ENCODE data around the gene NTRK2. TPM values are rescaled to one million over a fixed set of nuclear protein-coding genes. Genes with fewer than 3 reads are reported as not detected.

Gene NTRK2
- total RNA-seq, 6 experiments from 2014 or later, result 0.18 to 0.49 (median 0.30) TPM

DNA sequence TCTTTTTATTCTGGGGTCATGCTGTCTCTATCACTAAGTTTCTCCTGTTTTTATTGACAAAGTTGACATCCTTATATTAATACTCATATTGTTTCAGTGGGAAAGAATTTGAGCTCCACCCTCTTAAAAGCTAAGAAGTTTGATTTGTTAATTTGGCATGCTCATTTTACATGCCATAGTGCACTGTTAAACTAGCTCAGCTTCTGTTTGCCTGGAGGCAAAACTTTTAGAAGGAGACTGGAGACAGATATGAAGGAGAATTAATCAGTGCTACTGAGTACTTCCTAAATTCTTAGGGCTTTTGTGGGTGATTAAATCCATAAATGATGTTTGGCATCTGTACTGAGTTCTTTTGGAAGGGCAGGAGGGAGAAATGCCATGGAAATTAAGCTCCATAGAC, 138.9 kb downstream of the NTRK2 start:
- intact Hi-C loops (cut with DNase I), result no loop called here

DNA sequence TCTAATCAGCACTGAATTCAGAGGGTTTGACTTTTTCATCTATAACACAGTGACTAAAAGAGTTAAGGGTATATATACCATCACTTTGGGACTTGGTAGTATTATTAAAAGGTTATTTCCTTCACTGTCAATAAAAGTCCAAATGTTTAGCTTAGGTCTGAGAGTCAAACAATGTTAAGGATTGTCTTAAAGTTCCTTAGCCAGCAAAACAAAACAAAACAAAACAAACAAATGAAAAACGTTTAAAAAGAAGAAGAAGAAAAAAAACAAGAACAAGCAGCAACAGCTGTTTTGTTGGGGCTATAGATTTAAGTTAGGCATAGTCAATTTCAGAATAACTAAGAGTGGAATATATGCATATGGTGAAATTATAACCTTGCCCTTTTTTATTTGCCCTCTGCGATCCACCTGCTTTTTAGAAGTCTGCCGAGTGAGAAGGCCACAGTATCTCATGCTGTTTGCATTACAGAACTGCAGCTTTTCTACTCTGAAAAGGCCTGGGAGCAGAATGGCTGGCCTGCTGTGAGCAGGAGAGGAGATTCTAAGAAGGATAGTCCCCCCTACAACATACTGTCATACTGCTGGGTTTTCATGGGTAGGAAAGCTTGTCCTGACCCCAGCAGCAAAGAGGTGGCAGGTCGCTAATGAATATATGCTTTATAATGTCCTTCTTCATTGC, 141.7 kb downstream of the NTRK2 start:
- TF ChIP-seq, protein P1, sequence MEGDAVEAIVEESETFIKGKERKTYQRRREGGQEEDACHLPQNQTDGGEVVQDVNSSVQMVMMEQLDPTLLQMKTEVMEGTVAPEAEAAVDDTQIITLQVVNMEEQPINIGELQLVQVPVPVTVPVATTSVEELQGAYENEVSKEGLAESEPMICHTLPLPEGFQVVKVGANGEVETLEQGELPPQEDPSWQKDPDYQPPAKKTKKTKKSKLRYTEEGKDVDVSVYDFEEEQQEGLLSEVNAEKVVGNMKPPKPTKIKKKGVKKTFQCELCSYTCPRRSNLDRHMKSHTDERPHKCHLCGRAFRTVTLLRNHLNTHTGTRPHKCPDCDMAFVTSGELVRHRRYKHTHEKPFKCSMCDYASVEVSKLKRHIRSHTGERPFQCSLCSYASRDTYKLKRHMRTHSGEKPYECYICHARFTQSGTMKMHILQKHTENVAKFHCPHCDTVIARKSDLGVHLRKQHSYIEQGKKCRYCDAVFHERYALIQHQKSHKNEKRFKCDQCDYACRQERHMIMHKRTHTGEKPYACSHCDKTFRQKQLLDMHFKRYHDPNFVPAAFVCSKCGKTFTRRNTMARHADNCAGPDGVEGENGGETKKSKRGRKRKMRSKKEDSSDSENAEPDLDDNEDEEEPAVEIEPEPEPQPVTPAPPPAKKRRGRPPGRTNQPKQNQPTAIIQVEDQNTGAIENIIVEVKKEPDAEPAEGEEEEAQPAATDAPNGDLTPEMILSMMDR (IDR thresholded peaks at IDR 0.05), result no peak
- no peak for TF ChIP-seq POLR2A (IDR thresholded peaks at IDR 0.05)
- no peak overlapping the region for H3K27ac ChIP-seq
- ATAC-seq, result no peak
- no peaks in the 10 kb centered on the region for H3K9me3 ChIP-seq
- 33% methylated on average over 4 of the region's 4 CpGs for WGBS (ENCODE audit: insufficient coverage, low coverage, low lambda C conversion rate, missing lambda C conversion rate)
- DNase-seq, result no peak
- H3K4me1 ChIP-seq, result no peaks in the 10 kb centered on the region
- no peak overlapping the region for H3K4me3 ChIP-seq
- intact Hi-C loops (cut with DNase I), result no loop called here
- H3K36me3 ChIP-seq, result no peaks in the 10 kb centered on the region
- no peaks in the 10 kb centered on the region for H3K27me3 ChIP-seq

More for the DNA sequence above, 138.9 kb downstream of the NTRK2 start:
- Histone ChIP-seq H3K4me3 (no peak overlapping the region), H3K9me3 (no peaks in the 10 kb centered on the region), H3K27me3 (no peaks in the 10 kb centered on the region), H3K36me3 (no peaks in the 10 kb centered on the region), H3K4me1 (no peaks in the 10 kb centered on the region), H3K27ac (no peak overlapping the region)
- no peak for ATAC-seq
- DNase-seq, result no peak
- TF ChIP-seq, protein P1 (IDR thresholded peaks at IDR 0.05), result no peak
- no peak for TF ChIP-seq POLR2A (IDR thresholded peaks at IDR 0.05)

DNA sequence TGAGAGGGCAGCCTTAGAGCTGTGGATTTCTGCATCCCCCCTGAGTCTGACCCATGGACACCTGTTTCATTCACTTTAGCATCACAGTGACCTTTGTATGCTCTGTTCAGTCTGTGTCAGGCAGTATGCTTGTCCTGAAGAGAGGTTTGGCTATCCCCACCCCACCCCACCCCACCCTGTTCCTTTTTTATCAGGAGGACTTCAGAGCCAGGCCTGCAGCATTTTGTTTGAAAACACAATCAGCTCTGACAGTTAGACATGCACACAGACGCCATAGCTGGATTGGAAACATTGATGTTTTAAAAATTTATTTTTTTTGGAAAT, 142.2 kb downstream of the NTRK2 start:
- DNase-seq (no peak), ATAC-seq (no peak)
- TF ChIP-seq, protein P1 (IDR thresholded peaks at IDR 0.05), result no peak
- no peak for TF ChIP-seq POLR2A (IDR thresholded peaks at IDR 0.05)
- intact Hi-C loops (cut with DNase I), result no loop called here
- no peaks in the 10 kb centered on the region for H3K36me3 ChIP-seq
- no peak overlapping the region for H3K27ac ChIP-seq
- H3K9me3 ChIP-seq, result no peaks in the 10 kb centered on the region
- no peaks in the 10 kb centered on the region for H3K4me1 ChIP-seq
- H3K4me3 ChIP-seq, result no peak overlapping the region
- 64% methylated on average over 1 of the region's 1 CpG for WGBS (ENCODE audit: insufficient coverage, low coverage, low lambda C conversion rate, missing lambda C conversion rate)
- no peaks in the 10 kb centered on the region for H3K27me3 ChIP-seq

DNA sequence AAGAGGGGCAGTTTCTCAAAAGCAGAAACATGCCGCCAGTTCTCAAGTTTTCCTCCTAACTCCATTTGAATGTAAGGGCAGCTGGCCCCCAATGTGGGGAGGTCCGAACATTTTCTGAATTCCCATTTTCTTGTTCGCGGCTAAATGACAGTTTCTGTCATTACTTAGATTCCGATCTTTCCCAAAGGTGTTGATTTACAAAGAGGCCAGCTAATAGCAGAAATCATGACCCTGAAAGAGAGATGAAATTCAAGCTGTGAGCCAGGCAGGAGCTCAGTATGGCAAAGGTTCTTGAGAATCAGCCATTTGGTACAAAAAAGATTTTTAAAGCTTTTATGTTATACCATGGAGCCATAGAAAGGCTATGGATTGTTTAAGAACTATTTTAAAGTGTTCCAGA, 142.8 kb downstream of the NTRK2 start:
- ATAC-seq, result no peak
- TF ChIP-seq, protein P1 (IDR thresholded peaks at IDR 0.05), result no peak
- no peak for TF ChIP-seq POLR2A (IDR thresholded peaks at IDR 0.05)
- H3K27ac ChIP-seq, result no peak overlapping the region
- DNase-seq, result no peak
- no peaks in the 10 kb centered on the region for H3K4me1 ChIP-seq
- no peaks in the 10 kb centered on the region for H3K36me3 ChIP-seq
- H3K27me3 ChIP-seq, result no peaks in the 10 kb centered on the region
- WGBS (ENCODE audit: insufficient coverage, low coverage, low lambda C conversion rate, missing lambda C conversion rate), result 64% methylated on average over 5 of the region's 5 CpGs
- intact Hi-C loops (cut with DNase I), result no loop called here
- no peaks in the 10 kb centered on the region for H3K9me3 ChIP-seq
- no peak overlapping the region for H3K4me3 ChIP-seq

DNA sequence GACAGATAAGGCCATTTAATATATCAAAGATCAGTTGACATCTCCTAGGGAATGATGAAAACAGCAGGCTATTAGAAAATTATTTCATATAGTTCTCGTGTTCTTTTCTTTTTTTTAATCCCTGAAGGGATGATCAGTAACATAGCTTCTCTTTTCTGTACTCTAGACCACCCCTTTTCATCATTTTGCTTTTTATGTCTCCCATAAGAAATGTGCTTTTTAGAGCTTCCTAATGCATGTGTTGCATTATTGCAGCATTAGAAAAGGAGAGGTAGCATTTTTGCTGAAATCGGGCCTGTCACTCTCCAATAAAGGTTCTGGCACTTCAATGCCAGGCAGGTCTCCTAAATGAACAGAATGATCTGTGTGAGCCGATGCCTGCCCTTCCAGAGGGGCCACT, 143.3 kb downstream of the NTRK2 start:
- WGBS (ENCODE audit: insufficient coverage, low coverage, low lambda C conversion rate, missing lambda C conversion rate), result 48% methylated on average over 3 of the region's 3 CpGs
- Histone ChIP-seq H3K36me3 (no peaks in the 10 kb centered on the region), H3K27me3 (no peaks in the 10 kb centered on the region), H3K4me1 (no peaks in the 10 kb centered on the region), H3K27ac (no peak overlapping the region), H3K4me3 (no peak overlapping the region), H3K9me3 (no peaks in the 10 kb centered on the region)
- no peak for DNase-seq
- no peak for ATAC-seq
- TF ChIP-seq POLR2A (IDR thresholded peaks at IDR 0.05), result no peak
- TF ChIP-seq, protein P1 (IDR thresholded peaks at IDR 0.05), result no peak
- intact Hi-C loops (cut with DNase I), result no loop called here
